ENCODE results near the gene WDR82.

WDR82 gene

GRCh38 chr3:52248165-52248541, 30.3 kb downstream of the WDR82 start:
- Histone ChIP-seq H3K9me3 (ENCODE audit: insufficient read depth, low read length, severe bottlenecking) (no peaks in the 10 kb centered on the region), H2AFZ (ENCODE audit: low read depth, low read length) (no peak overlapping the region), H3K27ac (ENCODE audit: low read length) (no peak overlapping the region), H3K36me3 (ENCODE audit: insufficient read depth, low read length) (peaks cover 48% of the 10 kb centered on the region), H3K9ac (ENCODE audit: low read depth, low read length) (no peak overlapping the region), H3K4me3 (ENCODE audit: low read depth in 1 of 2, low read length in 2 of 2) (no peak overlapping the region), H4K20me1 (ENCODE audit: insufficient read depth, low read length) (peaks cover 18% of the 10 kb centered on the region), H3K79me2 (ENCODE audit: insufficient read depth, low read length) (no peaks in the 10 kb centered on the region), H3K4me2 (ENCODE audit: insufficient read depth, low read length) (no peak overlapping the region), H3K4me1 (ENCODE audit: insufficient read depth, low read length) (peaks cover 40% of the 10 kb centered on the region), H3K27me3 (ENCODE audit: insufficient read depth, low read length, poor library complexity) (no peaks in the 10 kb centered on the region)
- ATAC-seq (ENCODE audit: insufficient read depth, low read depth): no peak
- DNase-seq: no peak
- TF ChIP-seq EZH2 (IDR thresholded peaks at IDR 0.05; ENCODE audit: borderline replicate concordance, low read depth, low read length, severe bottlenecking) (no peak), CTCF (IDR thresholded peaks at IDR 0.05; ENCODE audit: borderline replicate concordance, extremely low read depth, low read length, poor library complexity, severe bottlenecking) (no peak)

- Histone ChIP-seq H3K9ac (ENCODE audit: low read depth, low read length) (no peak overlapping the region), H3K27me3 (ENCODE audit: insufficient read depth, low read length, poor library complexity) (no peaks in the 10 kb centered on the region), H3K27ac (ENCODE audit: low read length) (no peak overlapping the region), H3K4me3 (ENCODE audit: low read depth in 1 of 2, low read length in 2 of 2) (peak overlapping the region in 1 of 2 experiments; percentile 71; a peak in 1 of 4 replicates), H3K36me3 (ENCODE audit: insufficient read depth, low read length) (peaks cover 42% of the 10 kb centered on the region), H4K20me1 (ENCODE audit: insufficient read depth, low read length) (peaks cover 18% of the 10 kb centered on the region), H3K4me2 (ENCODE audit: insufficient read depth, low read length) (peak overlapping the region; percentile 89; the same call in 1 of the 2 replicates), H3K4me1 (ENCODE audit: insufficient read depth, low read length) (peaks cover 35% of the 10 kb centered on the region), H3K9me3 (ENCODE audit: insufficient read depth, low read length, severe bottlenecking) (no peaks in the 10 kb centered on the region), H2AFZ (ENCODE audit: low read depth, low read length) (no peak overlapping the region), H3K79me2 (ENCODE audit: insufficient read depth, low read length) (no peaks in the 10 kb centered on the region)
- TF ChIP-seq CTCF (IDR thresholded peaks at IDR 0.05; ENCODE audit: borderline replicate concordance, extremely low read depth, low read length, poor library complexity, severe bottlenecking) (no peak), EZH2 (IDR thresholded peaks at IDR 0.05; ENCODE audit: borderline replicate concordance, low read depth, low read length, severe bottlenecking) (no peak)
- no peak for ATAC-seq (ENCODE audit: insufficient read depth, low read depth)
- DNase-seq: no peak
Observed at GRCh38 chr3:52247409-52248164, 30.9 kb downstream of the WDR82 start.

DNA sequence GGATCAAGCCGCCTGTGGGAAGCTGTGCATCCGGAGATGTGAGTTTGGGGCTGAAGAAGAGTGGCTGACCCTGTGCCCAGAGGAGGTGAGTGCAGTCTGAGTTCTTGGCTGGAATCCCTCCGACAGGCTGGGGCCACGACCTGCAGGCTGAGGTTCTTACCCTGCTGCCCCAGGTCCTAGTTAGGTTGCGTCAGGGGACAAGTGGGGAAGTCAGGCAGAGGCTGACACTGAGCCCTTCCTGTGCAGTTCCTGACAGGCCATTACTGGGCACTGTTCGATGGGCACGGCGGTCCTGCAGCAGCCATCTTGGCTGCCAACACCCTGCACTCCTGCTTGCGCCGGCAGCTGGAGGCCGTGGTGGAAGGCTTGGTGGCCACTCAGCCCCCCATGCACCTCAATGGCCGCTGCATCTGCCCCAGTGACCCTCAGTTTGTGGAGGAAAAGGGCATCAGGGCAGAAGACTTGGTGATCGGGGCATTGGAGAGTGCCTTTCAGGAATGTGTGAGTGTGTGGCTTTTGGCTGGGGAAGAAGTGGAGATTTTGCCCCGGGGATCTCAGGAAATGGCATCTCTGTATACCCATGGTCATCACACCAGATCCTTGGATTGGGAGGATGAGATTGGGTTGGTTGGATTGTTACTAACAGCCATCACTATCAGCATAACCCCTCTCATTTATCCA, 31.6 kb downstream of the WDR82 start:
- H3K9ac ChIP-seq (ENCODE audit: low read depth, low read length): peak overlapping the region; percentile 63

More for the DNA sequence above, 31.6 kb downstream of the WDR82 start:
- H3K9me3 ChIP-seq (ENCODE audit: insufficient read depth, low read length, severe bottlenecking): no peaks in the 10 kb centered on the region
- no peak overlapping the region for H2AFZ ChIP-seq (ENCODE audit: low read depth, low read length)
- peak overlapping the region in 1 of 2 experiments; percentile 71; a peak in 2 of 4 replicates for H3K4me3 ChIP-seq (ENCODE audit: low read depth in 1 of 2, low read length in 2 of 2)
- H3K79me2 ChIP-seq (ENCODE audit: insufficient read depth, low read length): no peaks in the 10 kb centered on the region
- peaks cover 18% of the 10 kb centered on the region for H4K20me1 ChIP-seq (ENCODE audit: insufficient read depth, low read length)
- H3K27me3 ChIP-seq (ENCODE audit: insufficient read depth, low read length, poor library complexity): no peaks in the 10 kb centered on the region
- H3K36me3 ChIP-seq (ENCODE audit: insufficient read depth, low read length): peaks cover 35% of the 10 kb centered on the region
- TF ChIP-seq EZH2 (IDR thresholded peaks at IDR 0.05; ENCODE audit: borderline replicate concordance, low read depth, low read length, severe bottlenecking): no peak
- no peak for TF ChIP-seq CTCF (IDR thresholded peaks at IDR 0.05; ENCODE audit: borderline replicate concordance, extremely low read depth, low read length, poor library complexity, severe bottlenecking)
- no peak for ATAC-seq (ENCODE audit: insufficient read depth, low read depth)
- peak; percentile 5 for DNase-seq
- peaks cover 35% of the 10 kb centered on the region for H3K4me1 ChIP-seq (ENCODE audit: insufficient read depth, low read length)
- H3K4me2 ChIP-seq (ENCODE audit: insufficient read depth, low read length): peak overlapping the region; percentile 89
- H3K27ac ChIP-seq (ENCODE audit: low read length): peak overlapping the region; percentile 65; the same call in 1 of the 2 replicates

Data from DND-41 (cell line).